Progenitor cell of endocrine pancreas (in vitro differentiated cells): ENCODE data around the gene ASB6. TPM values are rescaled to one million over a fixed set of nuclear protein-coding genes. Genes with fewer than 3 reads are reported as not detected.

Source experiments
- DNase-seq: peaks from one replicate; pipeline ENCODE4 v3.0.0; 2021; ENCODE audit warnings: low spot score; ENCODE audit not compliant: unreplicated experiment
- H3K27ac Mint-ChIP-seq: 2 replicates; pipeline ENCODE4 v1.8.0; 2021; ENCODE audit warnings: mild to moderate bottlenecking, moderate library complexity, mixed read lengths
- H3K27me3 Mint-ChIP-seq: 2 replicates; pipeline ENCODE4 v1.8.0; 2021; ENCODE audit warnings: mixed read lengths
- H3K36me3 Mint-ChIP-seq: 2 replicates; pipeline ENCODE4 v1.8.0; 2022; ENCODE audit warnings: mixed read lengths; ENCODE audit not compliant: insufficient read depth
- H3K4me1 Mint-ChIP-seq: 2 replicates; pipeline ENCODE4 v1.8.0; 2021; ENCODE audit warnings: low read depth, mixed read lengths
- H3K4me3 Mint-ChIP-seq: 2 replicates; pipeline ENCODE4 v1.8.0; 2021; ENCODE audit warnings: low read depth, mild to moderate bottlenecking, moderate library complexity, mixed read lengths
- H3K9me3 Mint-ChIP-seq: 2 replicates; pipeline ENCODE4 v1.8.0; 2021; ENCODE audit warnings: low read depth, mixed read lengths
- total RNA-seq: library from RNA; stranded (reverse); gene quantifications from 2 replicates; pipeline ENCODE4 v1.2.1, GENCODE V29; 2021
- TF ChIP-seq, protein P1 (sequence below): fragments of 200-600 bp; sonication (generic); IDR thresholded peaks from one replicate; pipeline ENCODE4 v1.5.0; 2021; ENCODE audit warnings: antibody characterized with exemption, mild to moderate bottlenecking; ENCODE audit not compliant: unreplicated experiment

ASB6 gene
- total RNA-seq, 1 donor from 2014 or later, result 19.7 TPM

- TF ChIP-seq, protein P1, sequence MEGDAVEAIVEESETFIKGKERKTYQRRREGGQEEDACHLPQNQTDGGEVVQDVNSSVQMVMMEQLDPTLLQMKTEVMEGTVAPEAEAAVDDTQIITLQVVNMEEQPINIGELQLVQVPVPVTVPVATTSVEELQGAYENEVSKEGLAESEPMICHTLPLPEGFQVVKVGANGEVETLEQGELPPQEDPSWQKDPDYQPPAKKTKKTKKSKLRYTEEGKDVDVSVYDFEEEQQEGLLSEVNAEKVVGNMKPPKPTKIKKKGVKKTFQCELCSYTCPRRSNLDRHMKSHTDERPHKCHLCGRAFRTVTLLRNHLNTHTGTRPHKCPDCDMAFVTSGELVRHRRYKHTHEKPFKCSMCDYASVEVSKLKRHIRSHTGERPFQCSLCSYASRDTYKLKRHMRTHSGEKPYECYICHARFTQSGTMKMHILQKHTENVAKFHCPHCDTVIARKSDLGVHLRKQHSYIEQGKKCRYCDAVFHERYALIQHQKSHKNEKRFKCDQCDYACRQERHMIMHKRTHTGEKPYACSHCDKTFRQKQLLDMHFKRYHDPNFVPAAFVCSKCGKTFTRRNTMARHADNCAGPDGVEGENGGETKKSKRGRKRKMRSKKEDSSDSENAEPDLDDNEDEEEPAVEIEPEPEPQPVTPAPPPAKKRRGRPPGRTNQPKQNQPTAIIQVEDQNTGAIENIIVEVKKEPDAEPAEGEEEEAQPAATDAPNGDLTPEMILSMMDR, result no peak
- DNase-seq, result no peak
- peaks cover 10% of the 10 kb centered on the region for H3K27me3 Mint-ChIP-seq
- no peak overlapping the region for H3K4me3 Mint-ChIP-seq
- H3K36me3 Mint-ChIP-seq, result no peaks in the 10 kb centered on the region
- peak overlapping the region; percentile 29 for H3K27ac Mint-ChIP-seq
- no peaks in the 10 kb centered on the region for H3K9me3 Mint-ChIP-seq
- no peaks in the 10 kb centered on the region for H3K4me1 Mint-ChIP-seq
These were observed 31.7 kb upstream of the ASB6 start for GRCh38 chr9:129673602-129674001.

- H3K4me3 Mint-ChIP-seq, result no peak overlapping the region
- TF ChIP-seq, protein P1, result no peak
These were observed 30.8 kb upstream of the ASB6 start for GRCh38 chr9:129672702-129673101.

GRCh38 chr9:129671519-129671918 is 29.6 kb upstream of the ASB6 start:
- Mint-ChIP-seq H3K27ac (no peak overlapping the region), H3K27me3 (peaks cover 11% of the 10 kb centered on the region), H3K9me3 (no peaks in the 10 kb centered on the region), H3K4me1 (no peaks in the 10 kb centered on the region), H3K36me3 (no peaks in the 10 kb centered on the region), H3K4me3 (no peak overlapping the region)
- TF ChIP-seq, protein P1, result no peak
- no peak for DNase-seq

More at GRCh38 chr9:129672702-129673101, 30.8 kb upstream of the ASB6 start:
- Mint-ChIP-seq H3K27me3 (peaks cover 10% of the 10 kb centered on the region), H3K27ac (no peak overlapping the region), H3K36me3 (no peaks in the 10 kb centered on the region), H3K9me3 (no peaks in the 10 kb centered on the region), H3K4me1 (no peaks in the 10 kb centered on the region)
- DNase-seq, result no peak

DNA sequence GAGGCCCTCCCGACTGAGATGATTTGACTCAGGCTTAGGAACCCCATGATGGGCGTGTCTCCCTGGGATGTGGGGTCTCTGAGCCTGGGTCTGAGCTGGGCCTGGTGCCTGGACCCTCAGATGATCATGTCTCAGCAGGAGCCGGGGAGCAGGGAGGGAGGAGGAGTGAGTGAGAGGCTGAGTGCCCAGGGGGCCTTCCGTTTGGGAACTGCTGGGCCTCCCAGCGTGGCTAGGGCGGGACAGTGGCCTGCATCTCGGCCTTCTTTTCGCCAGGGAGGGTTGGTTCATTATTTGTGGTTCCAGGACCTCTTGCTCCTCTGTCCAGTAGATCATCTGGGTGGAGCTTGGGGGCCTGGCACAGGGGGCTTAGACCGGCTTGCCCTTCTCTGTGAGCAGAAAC is 29.1 kb upstream of the ASB6 start:
- H3K4me1 Mint-ChIP-seq, result no peaks in the 10 kb centered on the region
- peaks cover 11% of the 10 kb centered on the region for H3K27me3 Mint-ChIP-seq
- TF ChIP-seq, protein P1, result no peak
- no peak overlapping the region for H3K4me3 Mint-ChIP-seq
- H3K27ac Mint-ChIP-seq, result no peak overlapping the region
- H3K9me3 Mint-ChIP-seq, result no peaks in the 10 kb centered on the region
- H3K36me3 Mint-ChIP-seq, result no peaks in the 10 kb centered on the region
- no peak for DNase-seq

DNA sequence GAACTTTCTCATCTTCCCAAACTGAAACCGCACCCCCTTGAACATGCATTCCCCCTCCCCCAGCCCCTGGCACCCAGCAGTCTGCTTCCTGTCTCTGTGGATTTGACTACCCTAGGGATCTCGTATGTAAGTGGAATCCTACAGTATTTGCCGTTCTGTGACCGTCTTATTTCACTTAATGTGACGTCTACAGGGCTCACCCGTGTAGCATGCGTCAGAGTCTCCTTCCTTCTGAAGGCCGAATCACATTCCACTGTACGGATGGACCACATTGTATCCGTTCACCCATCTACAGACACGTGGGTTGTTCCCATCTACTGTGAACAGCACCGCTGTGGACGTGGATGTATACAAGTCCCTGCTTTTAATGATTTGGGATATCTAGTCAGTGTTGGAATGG is 28.0 kb upstream of the ASB6 start:
- no peak for DNase-seq
- Mint-ChIP-seq H3K27ac (no peak overlapping the region), H3K36me3 (no peaks in the 10 kb centered on the region), H3K4me1 (no peaks in the 10 kb centered on the region), H3K27me3 (peaks cover 13% of the 10 kb centered on the region), H3K4me3 (no peak overlapping the region), H3K9me3 (no peaks in the 10 kb centered on the region)
- TF ChIP-seq, protein P1, result no peak
